Panc1 (cell line): ENCODE measurements around the gene MX1.

Source experiments
- SIN3A ChIP-seq: IDR thresholded peaks from 2 replicates; pipeline ENCODE4 v1.6.1; 2012; ENCODE audit warnings: low read depth, mild to moderate bottlenecking, low read length, moderate library complexity, borderline replicate concordance; ENCODE audit not compliant: insufficient read depth
- TF ChIP-seq, protein P1 (sequence below): fragments of 450-650 bp; IDR thresholded peaks from 2 replicates; pipeline ENCODE4 v1.5.1; 2017; ENCODE audit warnings: mild to moderate bottlenecking

DNA sequence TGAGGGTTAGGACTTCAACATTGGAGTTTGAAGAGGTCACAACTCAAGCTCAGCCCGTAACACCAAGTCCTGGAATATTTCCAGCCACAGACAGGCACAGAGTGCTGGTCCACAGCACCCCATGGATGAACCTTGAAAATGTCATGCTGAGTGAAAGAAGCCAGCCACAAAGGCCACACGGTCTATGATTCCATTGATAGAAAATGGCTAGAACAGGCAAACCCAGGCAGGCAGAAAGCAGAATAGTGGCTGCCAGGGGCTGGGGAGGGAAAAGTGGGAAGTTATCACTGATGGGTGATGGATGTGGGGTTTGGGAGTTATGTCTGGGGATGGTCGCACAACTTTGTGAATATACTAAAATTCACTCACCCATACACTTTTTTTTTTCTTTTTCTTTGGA lies 21.3 kb downstream of the MX1 start:
- TF ChIP-seq, protein P1, sequence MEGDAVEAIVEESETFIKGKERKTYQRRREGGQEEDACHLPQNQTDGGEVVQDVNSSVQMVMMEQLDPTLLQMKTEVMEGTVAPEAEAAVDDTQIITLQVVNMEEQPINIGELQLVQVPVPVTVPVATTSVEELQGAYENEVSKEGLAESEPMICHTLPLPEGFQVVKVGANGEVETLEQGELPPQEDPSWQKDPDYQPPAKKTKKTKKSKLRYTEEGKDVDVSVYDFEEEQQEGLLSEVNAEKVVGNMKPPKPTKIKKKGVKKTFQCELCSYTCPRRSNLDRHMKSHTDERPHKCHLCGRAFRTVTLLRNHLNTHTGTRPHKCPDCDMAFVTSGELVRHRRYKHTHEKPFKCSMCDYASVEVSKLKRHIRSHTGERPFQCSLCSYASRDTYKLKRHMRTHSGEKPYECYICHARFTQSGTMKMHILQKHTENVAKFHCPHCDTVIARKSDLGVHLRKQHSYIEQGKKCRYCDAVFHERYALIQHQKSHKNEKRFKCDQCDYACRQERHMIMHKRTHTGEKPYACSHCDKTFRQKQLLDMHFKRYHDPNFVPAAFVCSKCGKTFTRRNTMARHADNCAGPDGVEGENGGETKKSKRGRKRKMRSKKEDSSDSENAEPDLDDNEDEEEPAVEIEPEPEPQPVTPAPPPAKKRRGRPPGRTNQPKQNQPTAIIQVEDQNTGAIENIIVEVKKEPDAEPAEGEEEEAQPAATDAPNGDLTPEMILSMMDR, result no peak
- no peak for TF ChIP-seq SIN3A
